Measurements from ENCODE around the gene SETBP1.

The SETBP1 gene

GRCh38 chr18:45054636-45055035 is 373.9 kb downstream of the SETBP1 start:
- Histone ChIP-seq H3F3A (ENCODE audit: control insufficient read depth, insufficient read depth) (no peaks in the 10 kb centered on the region), H3K9me3 (ENCODE audit: control insufficient read depth, insufficient read depth, low read length) (no peaks in the 10 kb centered on the region), H3K27ac (ENCODE audit: low read depth, low read length) (no peak overlapping the region), H3K4me3 (ENCODE audit: low read length) (no peak overlapping the region), H3K4me2 (ENCODE audit: low read length) (no peak overlapping the region), H3K4me1 (ENCODE audit: control insufficient read depth, low read length) (no peaks in the 10 kb centered on the region), H4K20me1 (ENCODE audit: control insufficient read depth, insufficient read depth, low read depth, low read length) (no peaks in the 10 kb centered on the region), H3K36me3 (ENCODE audit: control insufficient read depth, low read length) (no peaks in the 10 kb centered on the region), H3K27me3 (ENCODE audit: control insufficient read depth, low read length) (no peaks in the 10 kb centered on the region), H3K9me2 (replicated peaks; ENCODE audit: control insufficient read depth, low read length) (no peaks in the 10 kb centered on the region), H3K79me2 (ENCODE audit: control insufficient read depth, low read length) (no peaks in the 10 kb centered on the region)
- TF ChIP-seq EZH2phosphoT487 (IDR thresholded peaks at IDR 0.05; ENCODE audit: borderline replicate concordance, low read length) = no peak
- no peak for TF ChIP-seq CTCF (IDR thresholded peaks at IDR 0.05; ENCODE audit: low read depth, low read length, poor library complexity, severe bottlenecking)

GRCh38 chr18:45055811-45056210 is 375.1 kb downstream of the SETBP1 start:
- no peak for TF ChIP-seq EZH2phosphoT487 (IDR thresholded peaks at IDR 0.05; ENCODE audit: borderline replicate concordance, low read length)
- TF ChIP-seq CTCF (IDR thresholded peaks at IDR 0.05; ENCODE audit: low read depth, low read length, poor library complexity, severe bottlenecking) = no peak
- no peak overlapping the region for H3K4me2 ChIP-seq (ENCODE audit: low read length)
- no peak overlapping the region for H3K4me3 ChIP-seq (ENCODE audit: low read length)
- no peaks in the 10 kb centered on the region for H3K27me3 ChIP-seq (ENCODE audit: control insufficient read depth, low read length)
- H3K79me2 ChIP-seq (ENCODE audit: control insufficient read depth, low read length) = no peaks in the 10 kb centered on the region
- no peaks in the 10 kb centered on the region for H3K9me3 ChIP-seq (ENCODE audit: control insufficient read depth, insufficient read depth, low read length)
- no peaks in the 10 kb centered on the region for H3F3A ChIP-seq (ENCODE audit: control insufficient read depth, insufficient read depth)
- H3K36me3 ChIP-seq (ENCODE audit: control insufficient read depth, low read length) = no peaks in the 10 kb centered on the region
- no peaks in the 10 kb centered on the region for H3K4me1 ChIP-seq (ENCODE audit: control insufficient read depth, low read length)
- no peaks in the 10 kb centered on the region for H4K20me1 ChIP-seq (ENCODE audit: control insufficient read depth, insufficient read depth, low read depth, low read length)
- H3K9me2 ChIP-seq (replicated peaks; ENCODE audit: control insufficient read depth, low read length) = no peaks in the 10 kb centered on the region
- H3K27ac ChIP-seq (ENCODE audit: low read depth, low read length) = no peak overlapping the region

GRCh38 chr18:45056926-45057325 is 376.2 kb downstream of the SETBP1 start:
- no peaks in the 10 kb centered on the region for H3K79me2 ChIP-seq (ENCODE audit: control insufficient read depth, low read length)
- H3K9me3 ChIP-seq (ENCODE audit: control insufficient read depth, insufficient read depth, low read length) = no peaks in the 10 kb centered on the region
- no peak overlapping the region for H3K4me3 ChIP-seq (ENCODE audit: low read length)
- no peak overlapping the region for H3K4me2 ChIP-seq (ENCODE audit: low read length)
- no peaks in the 10 kb centered on the region for H3K27me3 ChIP-seq (ENCODE audit: control insufficient read depth, low read length)
- no peak overlapping the region for H3K27ac ChIP-seq (ENCODE audit: low read depth, low read length)
- no peak for TF ChIP-seq CTCF (IDR thresholded peaks at IDR 0.05; ENCODE audit: low read depth, low read length, poor library complexity, severe bottlenecking)
- TF ChIP-seq EZH2phosphoT487 (IDR thresholded peaks at IDR 0.05; ENCODE audit: borderline replicate concordance, low read length) = no peak
- H3K36me3 ChIP-seq (ENCODE audit: control insufficient read depth, low read length) = no peaks in the 10 kb centered on the region
- H4K20me1 ChIP-seq (ENCODE audit: control insufficient read depth, insufficient read depth, low read depth, low read length) = no peaks in the 10 kb centered on the region
- no peaks in the 10 kb centered on the region for H3K9me2 ChIP-seq (replicated peaks; ENCODE audit: control insufficient read depth, low read length)
- H3F3A ChIP-seq (ENCODE audit: control insufficient read depth, insufficient read depth) = no peaks in the 10 kb centered on the region
- no peaks in the 10 kb centered on the region for H3K4me1 ChIP-seq (ENCODE audit: control insufficient read depth, low read length)
